Spleen (tissue), 11 donors: ENCODE results near the gene EPHB1. TPM values are rescaled to one million over a fixed set of nuclear protein-coding genes. Genes with fewer than 3 reads are reported as not detected.

ENCODE experiments used
- DNase-seq: peaks from one replicate; pipeline ENCODE4 v3.0.0-alpha.2; 2020
- H3K27ac ChIP-seq, 8 donors: fragments of 200-600 bp; sonication (generic) in 7 of 8; 1 replicate in 4 of 8; 2 replicates in 4 of 8; pipeline versions ENCODE4 v1.5.0 to v1.8.0; 2016 to 2021; ENCODE audit warnings: inconsistent platforms in 4 of 8, mild to moderate bottlenecking in 4 of 8, moderate library complexity in 1 of 8
- H3K27me3 ChIP-seq, 7 donors: fragments of 200-600 bp; sonication (generic) in 6 of 7; replicated peaks in 1 of 7; 1 replicate in 4 of 7; 2 replicates in 3 of 7; pipeline versions ENCODE4 v1.5.0 to v1.8.0; 2016 to 2021; ENCODE audit warnings: inconsistent platforms in 3 of 7, mild to moderate bottlenecking in 1 of 7
- H3K36me3 ChIP-seq, 6 donors: fragments of 200-600 bp; sonication (generic) in 5 of 6; 1 replicate in 4 of 6; 2 replicates in 2 of 6; pipeline versions ENCODE4 v1.5.0 to v1.8.0; 2016 to 2021; ENCODE audit warnings: inconsistent platforms in 2 of 6
- H3K4me1 ChIP-seq, 6 donors: fragments of 200-600 bp; sonication (generic) in 5 of 6; 1 replicate in 3 of 6; 2 replicates in 3 of 6; pipeline versions ENCODE4 v1.5.0 to v1.8.0; 2016 to 2021; ENCODE audit warnings: inconsistent platforms in 3 of 6
- H3K4me3 ChIP-seq, 8 donors: fragments of 200-600 bp; sonication (generic) in 7 of 8; 1 replicate in 4 of 8; 2 replicates in 4 of 8; pipeline versions ENCODE4 v1.5.0 to v1.8.0; 2016 to 2021; ENCODE audit warnings: inconsistent platforms in 4 of 8, mild to moderate bottlenecking in 4 of 8, moderate library complexity in 2 of 8
- H3K9me3 ChIP-seq, 8 donors: fragments of 200-600 bp; sonication (generic) in 7 of 8; 1 replicate in 4 of 8; 2 replicates in 4 of 8; pipeline versions ENCODE4 v1.5.0 to v1.8.0; 2016 to 2021; ENCODE audit warnings: inconsistent platforms in 4 of 8
- CTCF ChIP-seq, 11 experiments: fragments of 200-600 bp in 7 of 11; fragments of 450-650 bp in 4 of 11; sonication (generic) in 4 of 11; IDR thresholded peaks in 8 of 11; conservative IDR thresholded peaks in 3 of 11; 1 replicate in 7 of 11; 2 replicates in 4 of 11; pipeline versions ENCODE4 v1.4.0 to v1.8.0; 2016 to 2021; ENCODE audit warnings: antibody characterized with exemption in 11 of 11, inconsistent platforms in 4 of 11, mild to moderate bottlenecking in 1 of 11
- POLR2A ChIP-seq, 3 donors: fragments of 450-650 bp; IDR thresholded peaks; one replicate each; pipeline ENCODE4 v1.5.1; 2017; ENCODE audit warnings: antibody characterized with exemption in 3 of 3, mild to moderate bottlenecking in 1 of 3
- POLR2AphosphoS5 ChIP-seq, 3 donors: sonication (generic); formaldehyde crosslinking; IDR thresholded peaks; one replicate each; pipeline ENCODE4 v1.5.1; 2017; ENCODE audit warnings: antibody characterized with exemption in 3 of 3
- WGBS, 5 donors: extraction: QIAGEN DNeasy Blood & Tissue Kit in 3 of 5; methylation state at CpG; one replicate each; pipeline versions ENCODE4 v1.1.5 to v1.1.7; 2013 to 2018; 5-methylcytosine and 5-hydroxymethylcytosine counted together
- intact Hi-C: fragments of 100-400 bp; cut with DNase I; formaldehyde crosslinking; loops from one replicate; pipeline ENCODE4 v1.15.0; 2023; ENCODE audit warnings: low total_unique reads
- polyA plus RNA-seq, 3 donors: library from polyadenylated mRNA; stranded (reverse); fragments of 200-250 nt; gene quantifications; one replicate each; pipeline ENCODE4 v1.2.1, GENCODE V29; 2013
- total RNA-seq, 7 donors: library from RNA; depleted of rRNA in 3 of 7; stranded (reverse); fragments of >200 nt in 3 of 7; fragmentation: NEBNext Ultra II Directional in 4 of 7; extraction: Animal tissue kit (Norgen Biotek cat#: 25700) in 4 of 7; gene quantifications; one replicate each; pipeline versions ENCODE4 v1.1.0 to v1.2.1, GENCODE V29; 2016 to 2021
- donor health status: healthy with polysubstance abuse.
- donor health status: DM: no; HTN: no; CAD: no; lungs with moderate emphysema.
- donor health status: DM: no; HTN: no; CAD: no.
- donor health status: Bipolar disorder and iron deficiency.
- donor health status: healthy.
- donor health status: DM: no; HTN: no; CAD: no.
- donor health status: DM: yes; HTN: yes; CAD: no.

The EPHB1 gene
- total and polyA plus RNA-seq, 10 donors = 0.20 to 14.0 (median 3.0) TPM

- Histone ChIP-seq H3K9me3 (no peaks in the 10 kb centered on the region), H3K4me3 (no peak overlapping the region), H3K36me3 (no peaks in the 10 kb centered on the region), H3K4me1 (peaks cover 0 to 21% (median 13%) of the 10 kb centered on the region in 6 donors), H3K27ac (peak overlapping the region in 5 of 8 donors; percentile 0 to 71 (median 51)), H3K27me3 (no peaks in the 10 kb centered on the region)
- peak; percentile 81 for DNase-seq
- WGBS, 5 donors = 16 to 35% (median 20%) methylated on average over 4 of the region's 4 CpGs
- no peak for TF ChIP-seq CTCF (IDR thresholded peaks at IDR 0.05 in 8 of 11, conservative IDR thresholded peaks at IDR 0.05 in 3 of 11)
- TF ChIP-seq POLR2A (IDR thresholded peaks at IDR 0.05) = no peak
- peak in 2 of 3 donors; percentile 23 to 61 for TF ChIP-seq POLR2AphosphoS5 (IDR thresholded peaks at IDR 0.05)
- intact Hi-C loops = no loop called here
These were observed 57.9 kb downstream of the EPHB1 start for GRCh38 chr3:134852893-134853351.

GRCh38 chr3:134854254-134854653 lies 59.2 kb downstream of the EPHB1 start:
- no peaks in the 10 kb centered on the region for H3K36me3 ChIP-seq
- no peak overlapping the region for H3K27ac ChIP-seq
- DNase-seq = no peak
- H3K4me3 ChIP-seq = no peak overlapping the region
- no peaks in the 10 kb centered on the region for H3K9me3 ChIP-seq
- H3K27me3 ChIP-seq = no peaks in the 10 kb centered on the region
- H3K4me1 ChIP-seq = peaks cover 0 to 21% (median 13%) of the 10 kb centered on the region in 6 donors
- WGBS, 5 donors = 65 to 86% (median 82%) methylated on average over 5 to 6 of the region's 6 CpGs
- TF ChIP-seq POLR2A (IDR thresholded peaks at IDR 0.05) = no peak
- TF ChIP-seq POLR2AphosphoS5 (IDR thresholded peaks at IDR 0.05) = no peak
- no peak for TF ChIP-seq CTCF (IDR thresholded peaks at IDR 0.05 in 8 of 11, conservative IDR thresholded peaks at IDR 0.05 in 3 of 11)
- intact Hi-C loops = no loop called here

- Histone ChIP-seq H3K4me3 (no peak overlapping the region), H3K4me1 (peaks cover 0 to 11% (median 9%) of the 10 kb centered on the region in 6 donors), H3K9me3 (no peaks in the 10 kb centered on the region), H3K27ac (no peak overlapping the region), H3K27me3 (no peaks in the 10 kb centered on the region), H3K36me3 (no peaks in the 10 kb centered on the region)
- intact Hi-C loops = no loop called here
- TF ChIP-seq POLR2A (IDR thresholded peaks at IDR 0.05) (no peak), POLR2AphosphoS5 (IDR thresholded peaks at IDR 0.05) (no peak), CTCF (IDR thresholded peaks at IDR 0.05 in 8 of 11, conservative IDR thresholded peaks at IDR 0.05 in 3 of 11) (no peak)
- WGBS, 5 donors = 68 to 83% (median 73%) methylated on average over 7 of the region's 7 CpGs
- DNase-seq = no peak
These were observed 62.3 kb downstream of the EPHB1 start for GRCh38 chr3:134857356-134857755.

- intact Hi-C loops = no loop called here
- no peak for DNase-seq
- Histone ChIP-seq H3K27ac (no peak overlapping the region), H3K4me3 (no peak overlapping the region), H3K9me3 (no peaks in the 10 kb centered on the region), H3K4me1 (peaks cover 0 to 8% (median 5%) of the 10 kb centered on the region in 6 donors), H3K27me3 (no peaks in the 10 kb centered on the region), H3K36me3 (no peaks in the 10 kb centered on the region)
- TF ChIP-seq POLR2A (IDR thresholded peaks at IDR 0.05) (no peak), CTCF (IDR thresholded peaks at IDR 0.05 in 8 of 11, conservative IDR thresholded peaks at IDR 0.05 in 3 of 11) (no peak), POLR2AphosphoS5 (IDR thresholded peaks at IDR 0.05) (no peak)
These were observed 62.8 kb downstream of the EPHB1 start for GRCh38 chr3:134857776-134858362.
